GM19328 (cell line): ENCODE data around the gene WNT8A.

Experiments used
- ATAC-seq: cut with Tn5 transposase; IDR thresholded peaks from one replicate; pipeline ENCODE4 v1.9.1; 2021; ENCODE audit warnings: mild to moderate bottlenecking, moderate library complexity; ENCODE audit not compliant: unreplicated experiment

The WNT8A gene

GRCh38 chr5:138138949-138139780 lies 55.3 kb downstream of the WNT8A start, which contains the start of gene NME5:
TSS of gene NME5 (minus strand) at chr5:138139428. CDS start at chr5:138138780, 648 bp downstream.
- ATAC-seq: no peak

GRCh38 chr5:138139781-138140090 lies 55.9 kb downstream of the WNT8A start:
- ATAC-seq: no peak

- ATAC-seq: no peak
Measured at GRCh38 chr5:138140268-138140667, 56.4 kb downstream of the WNT8A start.
